Measurements from ENCODE around the gene C14orf39.

The C14orf39 gene

DNA sequence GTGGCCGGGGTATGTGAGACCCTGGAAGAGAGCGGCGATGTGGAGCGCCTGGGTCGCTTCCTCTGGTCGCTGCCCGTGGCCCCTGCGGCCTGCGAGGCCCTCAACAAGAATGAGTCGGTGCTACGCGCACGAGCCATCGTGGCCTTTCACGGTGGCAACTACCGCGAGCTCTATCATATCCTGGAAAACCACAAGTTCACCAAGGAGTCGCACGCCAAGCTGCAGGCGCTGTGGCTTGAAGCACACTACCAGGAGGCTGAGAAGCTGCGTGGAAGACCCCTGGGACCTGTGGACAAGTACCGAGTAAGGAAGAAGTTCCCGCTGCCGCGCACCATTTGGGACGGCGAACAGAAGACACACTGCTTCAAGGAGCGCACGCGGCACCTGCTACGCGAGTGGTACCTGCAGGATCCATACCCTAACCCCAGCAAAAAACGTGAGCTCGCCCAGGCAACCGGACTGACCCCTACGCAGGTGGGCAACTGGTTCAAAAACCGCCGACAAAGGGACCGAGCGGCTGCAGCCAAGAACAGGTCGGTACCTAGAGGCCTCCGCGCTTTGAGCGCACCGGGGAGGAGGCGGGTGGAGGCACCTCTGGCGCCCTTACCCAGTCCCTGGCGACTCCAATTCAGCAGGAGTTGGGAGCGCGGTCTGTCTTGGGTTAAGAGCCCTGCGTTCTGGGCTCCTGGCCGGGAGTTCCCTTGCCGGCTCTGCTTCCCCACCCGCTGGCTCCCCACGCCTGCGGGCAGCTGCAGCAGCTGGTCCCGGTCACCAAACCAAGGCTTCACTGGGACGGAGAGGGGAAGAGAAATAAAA, 23.8 kb upstream of the C14orf39 start:
- Histone ChIP-seq H3K9me2 (replicated peaks; ENCODE audit: low read depth, low read length) (no peaks in the 10 kb centered on the region), H4K20me1 (ENCODE audit: insufficient read depth, low read length, poor library complexity, severe bottlenecking) (no peaks in the 10 kb centered on the region), H3K27me3 (ENCODE audit: insufficient read depth, low read length, poor library complexity, severe bottlenecking) (no peaks in the 10 kb centered on the region), H3K4me2 (ENCODE audit: low read depth, low read length, poor library complexity, severe bottlenecking) (no peak overlapping the region), H3K4me3 (ENCODE audit: low read length, poor library complexity, severe bottlenecking) (no peak overlapping the region), H2AFZ (ENCODE audit: low read length) (no peak overlapping the region), H3F3A (ENCODE audit: low read depth) (no peaks in the 10 kb centered on the region), H3K9ac (ENCODE audit: low read depth, low read length, poor library complexity, severe bottlenecking) (no peak overlapping the region), H3K36me3 (ENCODE audit: insufficient read depth, low read length) (no peaks in the 10 kb centered on the region), H3K79me2 (ENCODE audit: insufficient read depth, low read length) (no peaks in the 10 kb centered on the region), H3K9me3 (ENCODE audit: insufficient read depth, low read depth, low read length) (no peaks in the 10 kb centered on the region), H3K4me1 (ENCODE audit: insufficient read depth, low read length, poor library complexity, severe bottlenecking) (no peaks in the 10 kb centered on the region)
- TF ChIP-seq, protein P1, sequence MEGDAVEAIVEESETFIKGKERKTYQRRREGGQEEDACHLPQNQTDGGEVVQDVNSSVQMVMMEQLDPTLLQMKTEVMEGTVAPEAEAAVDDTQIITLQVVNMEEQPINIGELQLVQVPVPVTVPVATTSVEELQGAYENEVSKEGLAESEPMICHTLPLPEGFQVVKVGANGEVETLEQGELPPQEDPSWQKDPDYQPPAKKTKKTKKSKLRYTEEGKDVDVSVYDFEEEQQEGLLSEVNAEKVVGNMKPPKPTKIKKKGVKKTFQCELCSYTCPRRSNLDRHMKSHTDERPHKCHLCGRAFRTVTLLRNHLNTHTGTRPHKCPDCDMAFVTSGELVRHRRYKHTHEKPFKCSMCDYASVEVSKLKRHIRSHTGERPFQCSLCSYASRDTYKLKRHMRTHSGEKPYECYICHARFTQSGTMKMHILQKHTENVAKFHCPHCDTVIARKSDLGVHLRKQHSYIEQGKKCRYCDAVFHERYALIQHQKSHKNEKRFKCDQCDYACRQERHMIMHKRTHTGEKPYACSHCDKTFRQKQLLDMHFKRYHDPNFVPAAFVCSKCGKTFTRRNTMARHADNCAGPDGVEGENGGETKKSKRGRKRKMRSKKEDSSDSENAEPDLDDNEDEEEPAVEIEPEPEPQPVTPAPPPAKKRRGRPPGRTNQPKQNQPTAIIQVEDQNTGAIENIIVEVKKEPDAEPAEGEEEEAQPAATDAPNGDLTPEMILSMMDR (conservative IDR thresholded peaks at IDR 0.05; ENCODE audit: low read length), result no peak
- TF ChIP-seq EZH2phosphoT487 (IDR thresholded peaks at IDR 0.05; ENCODE audit: borderline replicate concordance), result no peak

- Histone ChIP-seq H3K4me3 (ENCODE audit: low read length, poor library complexity, severe bottlenecking) (no peak within 1 kb of the TSS), H3F3A (ENCODE audit: low read depth) (no peaks in the 10 kb centered on the region), H3K9me2 (replicated peaks; ENCODE audit: low read depth, low read length) (no peaks in the 10 kb centered on the region), H3K4me1 (ENCODE audit: insufficient read depth, low read length, poor library complexity, severe bottlenecking) (no peaks in the 10 kb centered on the region), H3K9ac (ENCODE audit: low read depth, low read length, poor library complexity, severe bottlenecking) (no peak within 1 kb of the TSS), H4K20me1 (ENCODE audit: insufficient read depth, low read length, poor library complexity, severe bottlenecking) (no peaks in the 10 kb centered on the region), H3K4me2 (ENCODE audit: low read depth, low read length, poor library complexity, severe bottlenecking) (no peak within 1 kb of the TSS), H3K9me3 (ENCODE audit: insufficient read depth, low read depth, low read length) (no peaks in the 10 kb centered on the region), H3K36me3 (ENCODE audit: insufficient read depth, low read length) (no peaks in the 10 kb centered on the region), H3K79me2 (ENCODE audit: insufficient read depth, low read length) (no peaks in the 10 kb centered on the region), H2AFZ (ENCODE audit: low read length) (no peak within 1 kb of the TSS), H3K27me3 (ENCODE audit: insufficient read depth, low read length, poor library complexity, severe bottlenecking) (no peaks in the 10 kb centered on the region)
- TF ChIP-seq, protein P1 (conservative IDR thresholded peaks at IDR 0.05; ENCODE audit: low read length), result no peak
- TF ChIP-seq EZH2phosphoT487 (IDR thresholded peaks at IDR 0.05; ENCODE audit: borderline replicate concordance), result no peak
Measured at GRCh38 chr14:60508707-60509437, 23.0 kb upstream of the C14orf39 start, which contains the start of gene SIX6. SIX6 (plus strand) TSS chr14:60509146; CDS start chr14:60509399, 253 bp downstream.

- H3K4me3 ChIP-seq (ENCODE audit: low read length, poor library complexity, severe bottlenecking), result no peak overlapping the region
- H3K9ac ChIP-seq (ENCODE audit: low read depth, low read length, poor library complexity, severe bottlenecking), result no peak overlapping the region
- no peak overlapping the region for H2AFZ ChIP-seq (ENCODE audit: low read length)
- H3K4me1 ChIP-seq (ENCODE audit: insufficient read depth, low read length, poor library complexity, severe bottlenecking), result no peaks in the 10 kb centered on the region
- H3K27me3 ChIP-seq (ENCODE audit: insufficient read depth, low read length, poor library complexity, severe bottlenecking), result no peaks in the 10 kb centered on the region
- H4K20me1 ChIP-seq (ENCODE audit: insufficient read depth, low read length, poor library complexity, severe bottlenecking), result no peaks in the 10 kb centered on the region
- no peaks in the 10 kb centered on the region for H3K9me3 ChIP-seq (ENCODE audit: insufficient read depth, low read depth, low read length)
- TF ChIP-seq, protein P1 (conservative IDR thresholded peaks at IDR 0.05; ENCODE audit: low read length), result no peak
- no peak for TF ChIP-seq EZH2phosphoT487 (IDR thresholded peaks at IDR 0.05; ENCODE audit: borderline replicate concordance)
- no peak overlapping the region for H3K4me2 ChIP-seq (ENCODE audit: low read depth, low read length, poor library complexity, severe bottlenecking)
- H3F3A ChIP-seq (ENCODE audit: low read depth), result no peaks in the 10 kb centered on the region
- H3K79me2 ChIP-seq (ENCODE audit: insufficient read depth, low read length), result no peaks in the 10 kb centered on the region
- no peaks in the 10 kb centered on the region for H3K36me3 ChIP-seq (ENCODE audit: insufficient read depth, low read length)
- H3K9me2 ChIP-seq (replicated peaks; ENCODE audit: low read depth, low read length), result no peaks in the 10 kb centered on the region
Measured at GRCh38 chr14:60508363-60508706, 22.5 kb upstream of the C14orf39 start.

Measured in Loucy (cell line).